NCI-H128 (cell line): ENCODE data around the gene FRMD5.

Source experiments
- DNase-seq: peaks from one replicate; lab custom pipeline; 2025; ENCODE audit not compliant: unreplicated experiment; lab: John Stamatoyannopoulos, UW

The FRMD5 gene

DNA sequence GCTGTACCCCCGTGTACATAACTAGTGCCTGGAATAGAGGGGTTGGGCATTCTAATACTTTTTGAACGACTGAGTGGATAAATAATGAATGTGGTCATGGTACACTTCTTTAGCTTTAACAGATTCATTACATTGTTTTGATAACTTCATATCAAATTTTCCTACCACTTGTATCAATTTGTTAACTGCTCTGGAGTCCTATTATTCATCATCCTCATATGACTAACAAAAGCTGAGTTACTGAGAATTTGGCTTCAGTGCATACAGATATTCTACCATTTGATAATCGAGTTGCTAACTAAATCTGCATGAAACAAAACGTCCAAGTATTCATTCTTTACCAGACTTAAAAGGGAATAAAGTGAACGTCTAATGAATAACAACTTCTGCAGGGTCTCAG lies 31.7 kb downstream of the FRMD5 start:
- DNase-seq, result no peak

- DNase-seq, result no peak
Observed at GRCh38 chr15:44160796-44161195, 34.3 kb downstream of the FRMD5 start.

DNA sequence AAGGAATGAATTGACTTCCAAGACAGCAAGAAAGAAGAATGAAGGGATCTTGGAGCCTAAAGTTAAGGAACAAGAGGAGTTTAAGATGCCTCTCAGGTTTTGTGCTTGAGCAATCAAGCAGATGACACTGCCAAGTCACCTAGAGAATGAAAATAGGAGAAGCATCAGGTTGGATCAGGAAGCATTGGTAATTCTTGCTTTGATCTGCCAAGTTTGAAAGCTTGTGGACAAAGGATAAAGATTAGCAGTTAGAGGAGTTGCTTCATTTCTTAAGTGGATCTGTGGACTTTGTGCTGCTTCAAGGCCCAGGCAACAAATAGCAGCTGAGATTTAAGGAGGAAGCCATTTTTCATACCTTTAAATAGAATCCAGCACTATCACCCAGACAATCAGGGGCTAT lies 35.6 kb downstream of the FRMD5 start:
- DNase-seq, result no peak

DNA sequence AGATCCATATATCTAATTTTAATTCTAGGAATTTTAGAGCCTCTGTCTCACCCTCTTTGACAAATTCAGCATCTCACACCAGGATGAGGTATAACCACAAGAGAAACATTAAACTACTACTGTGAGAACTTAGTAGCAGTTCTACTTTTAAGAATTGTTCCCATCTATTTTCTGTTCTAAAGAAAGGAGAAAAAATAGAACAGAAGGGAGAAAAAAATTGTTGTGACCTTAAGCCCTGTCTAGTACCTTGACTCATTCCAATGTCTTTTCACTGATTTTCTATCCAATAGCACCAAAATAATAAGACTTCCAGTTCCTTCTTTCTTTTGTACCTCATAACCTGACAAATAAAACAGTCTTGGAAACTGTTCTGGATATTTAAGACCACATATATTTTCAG lies 37.0 kb downstream of the FRMD5 start:
- no peak for DNase-seq

- DNase-seq, result no peak
Observed at GRCh38 chr15:44157679-44158078, 37.4 kb downstream of the FRMD5 start.

DNA sequence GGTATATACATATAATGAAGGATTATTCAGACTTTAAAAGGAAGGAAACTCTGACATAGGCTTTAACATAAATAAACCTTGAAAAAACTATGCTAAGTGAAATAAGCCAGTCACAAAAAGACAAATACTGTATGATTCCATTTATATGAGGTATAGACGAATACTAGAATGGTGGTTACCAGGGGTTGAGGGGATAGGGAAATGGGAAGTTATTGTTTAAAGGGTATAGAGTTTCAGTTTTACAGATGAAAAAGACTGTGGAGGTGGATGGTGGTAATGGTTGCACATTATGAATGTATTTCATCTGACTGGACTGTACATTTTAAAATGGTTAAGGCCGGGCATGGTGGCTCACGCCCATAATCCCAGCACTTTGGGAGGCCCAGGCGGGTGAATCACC lies 41.7 kb downstream of the FRMD5 start:
- DNase-seq, result no peak

GRCh38 chr15:44149224-44149623 lies 45.8 kb downstream of the FRMD5 start:
- no peak for DNase-seq

DNA sequence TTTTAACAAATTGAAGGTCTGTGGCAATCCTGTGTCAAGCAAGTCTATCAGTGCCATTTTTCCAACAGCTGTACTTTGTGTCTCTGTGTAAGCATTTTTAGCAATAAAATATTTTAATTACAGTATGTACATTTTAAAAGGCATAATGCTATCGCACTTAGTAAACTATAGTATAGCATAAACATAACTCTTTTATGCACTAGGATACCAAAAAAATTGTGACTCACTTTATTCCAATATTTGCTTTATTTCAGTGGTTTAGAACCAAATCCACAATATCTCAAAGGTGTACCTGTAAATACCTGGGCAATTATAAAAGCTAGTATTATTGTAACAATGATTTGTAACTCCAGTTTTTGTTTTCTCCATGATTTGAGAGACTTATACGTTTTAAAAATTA lies 46.5 kb downstream of the FRMD5 start:
- DNase-seq, result no peak

DNA sequence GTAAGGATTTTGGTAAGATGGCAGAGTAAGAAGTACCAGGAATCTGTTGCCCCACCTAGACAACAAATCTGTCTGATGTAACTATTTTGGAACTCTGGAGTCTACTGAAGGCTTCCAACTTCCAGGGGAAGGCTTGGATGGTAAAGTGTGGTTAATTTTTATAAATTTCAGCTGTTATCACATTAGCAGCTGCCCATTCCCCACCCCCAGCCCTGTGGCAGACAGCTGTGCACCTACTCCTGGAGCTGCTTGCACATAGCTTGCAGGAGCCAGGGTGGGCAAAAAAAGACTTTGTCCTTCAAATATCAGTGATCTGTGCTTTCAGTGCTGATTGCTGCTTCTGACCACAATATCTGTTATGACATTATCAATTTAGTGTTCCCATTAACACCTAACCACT lies 47.4 kb downstream of the FRMD5 start:
- no peak for DNase-seq

GRCh38 chr15:44145495-44145894 lies 49.6 kb downstream of the FRMD5 start:
- no peak for DNase-seq

- DNase-seq, result no peak
Observed at GRCh38 chr15:44144992-44145391, 50.1 kb downstream of the FRMD5 start.

DNA sequence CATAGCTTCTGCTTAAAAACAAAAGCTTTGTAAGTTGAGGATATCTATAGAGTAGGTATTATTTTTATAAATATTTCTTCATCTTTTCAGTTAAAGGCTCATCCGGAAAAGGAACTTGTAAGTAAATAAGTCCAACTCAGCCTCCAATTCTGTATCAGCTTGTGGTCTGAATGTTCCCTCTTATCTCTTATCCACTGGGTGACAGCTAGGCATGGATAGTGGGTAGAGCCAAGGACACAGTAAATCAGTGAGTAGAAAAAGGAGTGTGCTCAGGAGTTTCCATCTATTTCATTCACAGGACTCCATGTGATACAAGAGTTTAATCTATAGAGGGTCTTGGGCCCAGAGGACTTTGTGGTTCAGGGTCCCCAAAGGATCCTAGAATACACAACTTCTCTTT lies 50.9 kb downstream of the FRMD5 start:
- DNase-seq, result no peak

DNA sequence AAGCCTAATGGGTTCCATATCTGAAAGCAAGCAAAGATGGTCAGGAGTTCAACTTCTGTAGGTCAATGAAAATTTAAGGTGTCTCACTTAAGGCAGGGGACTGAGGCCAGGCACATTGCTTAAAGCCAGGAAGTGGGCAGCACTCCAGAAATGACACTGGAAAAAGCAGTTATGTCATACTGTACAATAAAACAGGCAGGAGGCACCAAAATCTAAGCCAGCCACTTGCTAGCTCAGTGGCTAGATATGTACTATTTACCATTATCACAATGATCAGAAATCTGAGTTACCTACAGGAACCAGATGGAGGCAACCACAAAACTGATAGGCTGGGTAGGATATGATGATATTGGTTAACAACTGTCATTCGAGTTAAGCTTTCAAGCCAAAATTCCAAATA lies 57.3 kb downstream of the FRMD5 start:
- DNase-seq, result no peak

DNA sequence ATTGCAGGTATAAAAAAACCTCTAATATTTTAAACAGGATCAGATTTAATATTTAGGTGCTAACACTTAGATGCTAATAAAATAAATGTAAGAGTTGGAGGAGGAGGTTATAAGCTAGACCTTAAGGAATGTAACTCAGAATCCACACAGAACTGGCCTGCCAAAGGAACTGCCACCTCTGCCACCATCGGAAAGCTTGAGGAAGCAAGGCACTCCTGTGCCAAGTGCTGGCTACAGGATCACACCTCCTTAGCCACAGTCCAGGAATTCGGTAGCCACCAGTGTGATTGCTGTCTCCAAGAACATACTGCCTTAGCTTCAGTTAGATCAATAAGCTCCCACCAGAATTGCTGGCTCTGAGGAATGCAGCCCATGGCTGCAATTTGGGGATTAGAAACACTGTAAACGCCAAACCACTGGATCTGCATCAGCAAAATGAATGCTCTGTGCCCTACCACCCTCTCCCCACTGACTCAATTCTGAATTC lies 58.0 kb downstream of the FRMD5 start:
- DNase-seq, result no peak

DNA sequence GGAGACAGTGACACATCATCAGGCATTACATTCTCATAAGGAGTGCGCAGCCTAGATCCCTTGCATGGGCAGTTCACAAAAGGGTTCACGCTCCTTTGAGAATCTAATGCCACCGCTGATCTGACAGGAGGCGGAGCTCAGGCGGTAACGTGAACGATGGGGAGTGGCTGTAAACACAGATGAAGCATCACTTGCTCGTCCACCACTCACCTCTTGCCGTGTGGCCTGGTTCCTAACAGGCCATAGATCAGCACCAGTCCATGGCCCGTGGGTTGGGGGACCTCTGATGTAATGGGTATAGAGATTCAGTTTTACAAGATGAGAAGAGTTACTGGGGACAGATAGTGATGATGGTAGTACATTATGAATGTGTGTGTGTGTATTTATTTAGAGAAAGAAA lies 63.0 kb downstream of the FRMD5 start:
- DNase-seq, result no peak

DNA sequence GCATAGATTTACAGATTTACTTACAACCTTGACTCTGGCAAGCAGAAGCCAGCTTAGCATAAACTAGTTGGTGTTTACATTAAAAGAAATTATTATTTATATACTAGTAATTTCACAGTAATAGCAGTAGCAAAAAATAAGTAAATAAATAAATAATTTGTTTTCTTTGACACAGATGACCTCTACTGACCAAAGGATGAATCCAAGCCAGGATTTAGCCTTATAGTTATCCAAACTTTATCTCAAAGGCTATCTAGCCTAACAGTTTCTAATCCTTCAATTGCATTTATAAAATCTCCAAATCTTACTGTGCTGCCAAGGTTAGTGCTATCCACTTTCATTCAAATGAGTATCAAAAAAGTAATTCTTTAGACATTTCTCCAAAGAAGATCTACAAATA lies 64.3 kb downstream of the FRMD5 start:
- no peak for DNase-seq

- no peak for DNase-seq
Observed at GRCh38 chr15:44129911-44130310, 65.2 kb downstream of the FRMD5 start.

GRCh38 chr15:44128443-44128842 lies 66.6 kb downstream of the FRMD5 start:
- no peak for DNase-seq

DNA sequence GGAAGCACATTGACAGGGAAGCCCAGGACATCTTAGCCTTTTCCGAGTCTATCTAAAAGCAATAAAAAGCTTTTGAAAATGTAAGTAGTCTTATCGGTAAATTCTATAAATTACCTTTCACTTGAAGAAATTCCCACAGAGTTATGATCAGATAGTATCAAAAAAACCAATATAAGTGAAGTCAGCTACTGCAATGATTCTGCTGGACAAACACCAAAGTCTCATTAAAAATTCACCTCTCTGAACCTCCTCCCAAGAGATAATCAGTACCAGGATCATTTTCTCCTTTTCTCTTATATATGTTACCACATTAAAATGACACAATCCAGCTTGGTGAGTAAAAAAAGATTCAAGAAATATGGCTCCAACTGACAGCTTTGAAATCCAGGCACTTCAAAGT lies 69.2 kb downstream of the FRMD5 start:
- DNase-seq, result no peak

- DNase-seq, result no peak
Observed at GRCh38 chr15:44102675-44103254, 92.3 kb downstream of the FRMD5 start.

DNA sequence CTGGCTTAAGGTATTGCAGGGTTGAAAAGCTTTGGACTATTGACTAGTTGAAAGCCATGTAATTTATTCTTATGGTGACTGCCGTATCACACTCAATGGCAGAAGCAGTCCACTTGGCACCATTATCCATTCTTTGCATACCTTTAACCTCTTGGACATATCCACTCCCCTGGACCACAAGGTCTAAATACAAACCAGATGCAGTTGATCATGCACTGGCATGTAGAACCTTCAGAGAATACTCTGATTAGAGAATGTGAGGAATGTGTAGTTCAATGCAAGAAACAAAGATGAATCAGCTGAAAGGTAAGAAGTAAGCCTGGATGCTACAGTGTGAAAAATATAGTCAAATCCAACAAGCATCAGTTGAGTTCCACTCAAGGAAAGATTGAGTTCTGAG lies 93.1 kb downstream of the FRMD5 start:
- DNase-seq, result no peak

- no peak for DNase-seq
Observed at GRCh38 chr15:44101286-44101685, 93.8 kb downstream of the FRMD5 start.

DNA sequence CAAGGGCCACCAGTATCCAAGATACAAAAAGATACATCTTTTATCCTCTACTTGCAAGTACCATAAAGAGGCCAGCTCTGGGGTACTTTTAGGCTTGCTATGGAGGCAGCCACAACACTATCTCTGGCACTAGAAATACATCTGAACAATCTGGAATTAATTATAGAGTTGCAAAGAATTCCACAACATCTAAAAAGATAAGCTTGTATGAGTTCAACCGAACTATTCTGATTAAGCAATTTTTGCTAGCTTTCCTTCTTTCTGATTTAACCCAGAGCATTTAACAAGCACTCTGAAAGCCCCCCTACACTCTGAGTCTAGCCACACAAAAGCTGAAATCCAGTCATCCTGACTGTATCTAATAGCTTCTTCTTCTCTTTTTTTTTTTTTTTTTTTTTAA lies 95.4 kb downstream of the FRMD5 start:
- no peak for DNase-seq

DNA sequence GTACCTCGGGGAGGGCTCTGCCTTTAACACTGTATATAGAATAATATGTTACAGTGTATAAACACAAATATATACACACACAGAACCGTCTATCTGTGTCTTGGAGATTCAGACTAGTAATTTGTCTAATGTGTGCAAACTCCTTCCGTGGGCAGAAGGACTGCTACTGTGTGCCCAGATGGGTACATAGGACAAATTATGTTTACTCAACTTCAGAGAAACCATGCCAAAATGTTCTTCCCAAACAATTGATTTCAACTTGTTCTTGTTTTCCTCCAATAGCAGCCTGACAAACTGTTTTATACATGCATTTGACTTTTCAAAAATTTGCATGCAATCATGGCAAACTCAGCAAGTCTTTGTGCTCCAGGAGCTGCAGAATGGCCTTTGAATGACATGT lies 97.5 kb downstream of the FRMD5 start:
- no peak for DNase-seq
